ENCODE measurements around the gene CRHR1. TPM values are rescaled to one million over a fixed set of nuclear protein-coding genes. Genes with fewer than 3 reads are reported as not detected.

CRHR1 gene
- total RNA-seq, 1 experiment from 2014 or later, result 0.15 TPM

GRCh38 chr17:45752246-45752645 lies 31.9 kb upstream of the CRHR1 start:
- ChIA-PET CTCF (no interaction called here), POLR2A (no interaction called here)
- H3K27ac ChIP-seq (ENCODE audit: low read length), result no peak overlapping the region
- ATAC-seq (no peak), DNase-seq (ENCODE audit: low read depth, low spot score) (no peak)
- intact Hi-C loops (cut with micrococcal nuclease; ENCODE audit: unreplicated experiment), result no loop called here
- H3K36me3 ChIP-seq (ENCODE audit: control insufficient read depth, insufficient read depth, low read length), result no peaks in the 10 kb centered on the region
- no peak overlapping the region for H3K4me3 ChIP-seq (ENCODE audit: low read depth in 2 of 2, low read length in 2 of 2)
- H3K4me1 ChIP-seq (ENCODE audit: control insufficient read depth, insufficient read depth, low read length), result no peaks in the 10 kb centered on the region
- no peak for TF ChIP-seq CTCF (IDR thresholded peaks at IDR 0.05)
- no peak for TF ChIP-seq TCF7L2 (IDR thresholded peaks at IDR 0.05; ENCODE audit: low read depth, low read length)
- no peak for TF ChIP-seq SIN3A (IDR thresholded peaks at IDR 0.05; ENCODE audit: borderline replicate concordance, insufficient read depth, low read depth, low read length)
- no peak for TF ChIP-seq REST (IDR thresholded peaks at IDR 0.05; ENCODE audit: insufficient read depth in 1 of 2, low read depth in 2 of 2, low read length in 1 of 2)
- TF ChIP-seq POLR2AphosphoS5 (IDR thresholded peaks at IDR 0.05; ENCODE audit: low read depth, low read length), result no peak
- in situ Hi-C loops (cut with HindIII; ENCODE audit: low pct_unique_long_range_greater_than_20kb, low sequenced_read_pairs), result no loop called here
- no peaks in the 10 kb centered on the region for H3K27me3 ChIP-seq (ENCODE audit: control insufficient read depth, insufficient read depth, low read length)
- no TSS peak for BruUV-seq (replicated peaks)
- H3K9me3 ChIP-seq (ENCODE audit: control insufficient read depth, insufficient read depth, low read depth, low read length), result no peaks in the 10 kb centered on the region

GRCh38 chr17:45753645-45754225 lies 30.4 kb upstream of the CRHR1 start:
- POLR2A ChIA-PET, result no interaction called here
- BruUV-seq (replicated peaks), result no TSS peak
- CTCF ChIA-PET, result no interaction called here
- intact Hi-C loops (cut with micrococcal nuclease; ENCODE audit: unreplicated experiment) (no loop called here), in situ Hi-C loops (cut with HindIII; ENCODE audit: low pct_unique_long_range_greater_than_20kb, low sequenced_read_pairs) (no loop called here)
- Histone ChIP-seq H3K9me3 (ENCODE audit: control insufficient read depth, insufficient read depth, low read depth, low read length) (no peaks in the 10 kb centered on the region), H3K4me3 (ENCODE audit: low read depth in 2 of 2, low read length in 2 of 2) (no peak overlapping the region), H3K27me3 (ENCODE audit: control insufficient read depth, insufficient read depth, low read length) (no peaks in the 10 kb centered on the region), H3K4me1 (ENCODE audit: control insufficient read depth, insufficient read depth, low read length) (no peaks in the 10 kb centered on the region), H3K27ac (ENCODE audit: low read length) (no peak overlapping the region), H3K36me3 (ENCODE audit: control insufficient read depth, insufficient read depth, low read length) (no peaks in the 10 kb centered on the region)
- DNase-seq (ENCODE audit: low read depth, low spot score), result no peak
- no peak for TF ChIP-seq TCF7L2 (IDR thresholded peaks at IDR 0.05; ENCODE audit: low read depth, low read length)
- no peak for ATAC-seq

GRCh38 chr17:45755050-45755449 lies 29.1 kb upstream of the CRHR1 start:
- H3K9me3 ChIP-seq (ENCODE audit: control insufficient read depth, insufficient read depth, low read depth, low read length), result no peaks in the 10 kb centered on the region
- POLR2A ChIA-PET, result no interaction called here
- no peaks in the 10 kb centered on the region for H3K4me1 ChIP-seq (ENCODE audit: control insufficient read depth, insufficient read depth, low read length)
- TF ChIP-seq SIN3A (IDR thresholded peaks at IDR 0.05; ENCODE audit: borderline replicate concordance, insufficient read depth, low read depth, low read length) (no peak), CTCF (IDR thresholded peaks at IDR 0.05) (no peak), POLR2AphosphoS5 (IDR thresholded peaks at IDR 0.05; ENCODE audit: low read depth, low read length) (no peak), REST (IDR thresholded peaks at IDR 0.05; ENCODE audit: insufficient read depth in 1 of 2, low read depth in 2 of 2, low read length in 1 of 2) (no peak), TCF7L2 (IDR thresholded peaks at IDR 0.05; ENCODE audit: low read depth, low read length) (no peak)
- no peak overlapping the region for H3K27ac ChIP-seq (ENCODE audit: low read length)
- BruUV-seq (replicated peaks), result no TSS peak
- no peak overlapping the region for H3K4me3 ChIP-seq (ENCODE audit: low read depth in 2 of 2, low read length in 2 of 2)
- no peaks in the 10 kb centered on the region for H3K27me3 ChIP-seq (ENCODE audit: control insufficient read depth, insufficient read depth, low read length)
- in situ Hi-C loops (cut with HindIII; ENCODE audit: low pct_unique_long_range_greater_than_20kb, low sequenced_read_pairs), result no loop called here
- intact Hi-C loops (cut with micrococcal nuclease; ENCODE audit: unreplicated experiment), result no loop called here
- no peaks in the 10 kb centered on the region for H3K36me3 ChIP-seq (ENCODE audit: control insufficient read depth, insufficient read depth, low read length)
- no peak for DNase-seq (ENCODE audit: low read depth, low spot score)
- ATAC-seq, result no peak
- CTCF ChIA-PET, result no interaction called here

Data from Panc1 (cell line).